Astrocyte of the cerebellum (primary cell): Measurements from ENCODE around the gene BRF1.

ENCODE experiments used
- DNase-seq: peaks from one replicate; pipeline ENCODE4 v3.0.0-alpha.2; 2011; ENCODE audit warnings: low read depth
- H3K4me3 ChIP-seq: 2 replicates; pipeline ENCODE4 v1.5.1; 2011; ENCODE audit warnings: mild to moderate bottlenecking, low read depth, low read length, moderate library complexity
- in situ Hi-C: cut with HindIII; loops from 2 replicates; pipeline ENCODE4 v1.10.0; 2017; ENCODE audit warnings: low sequenced_read_pairs
- TF ChIP-seq, protein P1 (sequence below): IDR thresholded peaks from 2 replicates; pipeline ENCODE4 v1.5.1; 2012; ENCODE audit warnings: low read length, low read depth, moderate library complexity, mild to moderate bottlenecking; ENCODE audit errors: missing control alignments

BRF1 gene

DNA sequence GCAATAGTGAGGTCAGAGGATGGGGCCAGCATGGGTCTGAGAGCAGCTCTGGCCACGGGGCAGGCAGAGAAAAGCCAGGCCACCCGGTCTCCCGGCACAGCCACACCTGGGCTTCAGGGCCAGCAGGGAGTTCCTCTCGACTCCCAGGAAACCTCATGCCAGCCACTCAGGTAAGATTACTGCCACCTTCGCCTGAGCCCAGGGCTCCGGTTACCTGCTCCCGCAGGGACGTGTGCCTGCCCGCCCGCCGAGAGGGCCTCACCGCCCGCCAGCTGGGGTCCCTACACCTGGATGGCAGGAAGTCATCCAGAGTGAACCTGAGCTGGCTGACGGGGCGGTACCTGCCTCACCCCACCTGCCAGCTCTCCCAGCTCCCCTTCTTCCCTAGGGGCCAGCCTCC is 139.5 kb downstream of the BRF1 start:
- DNase-seq = no peak
- in situ Hi-C loops = no loop called here
- H3K4me3 ChIP-seq = no peak overlapping the region
- TF ChIP-seq, protein P1, sequence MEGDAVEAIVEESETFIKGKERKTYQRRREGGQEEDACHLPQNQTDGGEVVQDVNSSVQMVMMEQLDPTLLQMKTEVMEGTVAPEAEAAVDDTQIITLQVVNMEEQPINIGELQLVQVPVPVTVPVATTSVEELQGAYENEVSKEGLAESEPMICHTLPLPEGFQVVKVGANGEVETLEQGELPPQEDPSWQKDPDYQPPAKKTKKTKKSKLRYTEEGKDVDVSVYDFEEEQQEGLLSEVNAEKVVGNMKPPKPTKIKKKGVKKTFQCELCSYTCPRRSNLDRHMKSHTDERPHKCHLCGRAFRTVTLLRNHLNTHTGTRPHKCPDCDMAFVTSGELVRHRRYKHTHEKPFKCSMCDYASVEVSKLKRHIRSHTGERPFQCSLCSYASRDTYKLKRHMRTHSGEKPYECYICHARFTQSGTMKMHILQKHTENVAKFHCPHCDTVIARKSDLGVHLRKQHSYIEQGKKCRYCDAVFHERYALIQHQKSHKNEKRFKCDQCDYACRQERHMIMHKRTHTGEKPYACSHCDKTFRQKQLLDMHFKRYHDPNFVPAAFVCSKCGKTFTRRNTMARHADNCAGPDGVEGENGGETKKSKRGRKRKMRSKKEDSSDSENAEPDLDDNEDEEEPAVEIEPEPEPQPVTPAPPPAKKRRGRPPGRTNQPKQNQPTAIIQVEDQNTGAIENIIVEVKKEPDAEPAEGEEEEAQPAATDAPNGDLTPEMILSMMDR = no peak

GRCh38 chr14:105160776-105161175 is 140.0 kb downstream of the BRF1 start:
- in situ Hi-C loops = no loop called here
- no peak overlapping the region for H3K4me3 ChIP-seq
- DNase-seq = no peak

GRCh38 chr14:105159344-105159743 is 141.5 kb downstream of the BRF1 start:
- TF ChIP-seq, protein P1 = no peak
- DNase-seq = no peak
- no peak overlapping the region for H3K4me3 ChIP-seq
- in situ Hi-C loops = no loop called here

More at GRCh38 chr14:105160776-105161175, 140.0 kb downstream of the BRF1 start:
- TF ChIP-seq, protein P1 = no peak
